ENCODE results near the gene SPATA13.

- TF ChIP-seq POLR2A (IDR thresholded peaks at IDR 0.05; ENCODE audit: low read length) (no peak), GATA1 (IDR thresholded peaks at IDR 0.05; ENCODE audit: low read depth, low read length) (no peak)
Measured at GRCh38 chr13:24242100-24242499, 81.6 kb downstream of the SPATA13 start.

Measured in erythroblast (primary cell).